GM12865 (cell line): ENCODE data around the gene NFATC2.

Experiments
- DNase-seq: peaks from one replicate; pipeline ENCODE4 v3.0.0; 2010; ENCODE audit warnings: low read depth
- H3K4me3 ChIP-seq: 2 replicates; pipeline ENCODE4 v1.5.1; 2011; ENCODE audit warnings: mild to moderate bottlenecking, low read depth, low read length, control low read depth
- CTCF ChIP-seq: IDR thresholded peaks from 2 replicates; pipeline ENCODE4 v1.5.1; 2011; ENCODE audit warnings: low read length, control low read depth, low read depth, inconsistent platforms; ENCODE audit not compliant: insufficient read depth; ENCODE audit errors: missing control alignments

The NFATC2 gene

GRCh38 chr20:51510936-51511605 lies 31.4 kb downstream of the NFATC2 start:
- TF ChIP-seq CTCF = no peak

GRCh38 chr20:51510169-51510568 lies 32.4 kb downstream of the NFATC2 start:
- H3K4me3 ChIP-seq = no peak overlapping the region
- DNase-seq = no peak
- no peak for TF ChIP-seq CTCF

More at GRCh38 chr20:51510936-51511605, 31.4 kb downstream of the NFATC2 start:
- H3K4me3 ChIP-seq = no peak overlapping the region
- no peak for DNase-seq

GRCh38 chr20:51509208-51509607 lies 33.3 kb downstream of the NFATC2 start:
- H3K4me3 ChIP-seq = no peak overlapping the region
- DNase-seq = no peak
- no peak for TF ChIP-seq CTCF

- no peak for DNase-seq
- TF ChIP-seq CTCF = no peak
- H3K4me3 ChIP-seq = no peak overlapping the region
Observed at GRCh38 chr20:51508780-51509179, 33.7 kb downstream of the NFATC2 start.

- DNase-seq = no peak
- TF ChIP-seq CTCF = no peak
- H3K4me3 ChIP-seq = no peak overlapping the region
Observed at GRCh38 chr20:51508158-51508557, 34.4 kb downstream of the NFATC2 start.

GRCh38 chr20:51507216-51508036 lies 35.1 kb downstream of the NFATC2 start:
- no peak overlapping the region for H3K4me3 ChIP-seq
- no peak for DNase-seq
- TF ChIP-seq CTCF = no peak
